Measurements from ENCODE around the gene CFAP46.

CFAP46 gene

GRCh38 chr10:132885451-132886210, 56.7 kb downstream of the CFAP46 start:
- H3K9ac ChIP-seq (ENCODE audit: low read depth, low read length, poor library complexity) = peak overlapping the region; percentile 60
- H2BK120ac ChIP-seq (ENCODE audit: low read depth, low read length) = peak overlapping the region; percentile 29
- peaks cover 0 to 1% of the 10 kb centered on the region in 2 donors for H3K4me1 ChIP-seq (ENCODE audit: control insufficient read depth in 2 of 2, insufficient read depth in 1 of 2, low read depth in 1 of 2, low read length in 2 of 2)
- no peaks in the 10 kb centered on the region for H3K36me3 ChIP-seq (replicated peaks in 1 of 2; ENCODE audit: control insufficient read depth in 2 of 2, insufficient read depth in 2 of 2, low read length in 2 of 2)
- no peak overlapping the region for H2BK12ac ChIP-seq (ENCODE audit: low read length)
- no peak overlapping the region for H2BK5ac ChIP-seq (ENCODE audit: low read length)
- no peak overlapping the region for H4K8ac ChIP-seq (ENCODE audit: low read depth, low read length)
- WGBS, 2 donors (ENCODE audit: extremely low coverage in 2 of 2, insufficient read length in 2 of 2, insufficient replicate concordance in 1 of 2) = no CpG with 5 or more reads among the region's 31 CpGs
- H3K14ac ChIP-seq (ENCODE audit: low read length) = no peak overlapping the region
- H3K4me3 ChIP-seq (ENCODE audit: low read length in 2 of 2) = no peak overlapping the region
- no peak overlapping the region for H2AFZ ChIP-seq (ENCODE audit: low read length)
- H3K27me3 ChIP-seq (ENCODE audit: control insufficient read depth in 3 of 3, insufficient read depth in 3 of 3, low read depth in 1 of 3, low read length in 3 of 3) = peaks cover 0 to 36% (median 0%) of the 10 kb centered on the region in 3 experiments
- no peak overlapping the region for H3K4ac ChIP-seq (ENCODE audit: low read length)
- no peak overlapping the region for H3K23ac ChIP-seq (ENCODE audit: low read depth, low read length, poor library complexity)
- peak overlapping the region; percentile 44 for H3K18ac ChIP-seq (ENCODE audit: low read length)
- no peaks in the 10 kb centered on the region for H3K9me3 ChIP-seq (replicated peaks in 1 of 2; ENCODE audit: control insufficient read depth in 2 of 2, insufficient read depth in 1 of 2, low read depth in 1 of 2, low read length in 2 of 2)
- H2BK15ac ChIP-seq (ENCODE audit: low read length) = no peak overlapping the region
- H4K91ac ChIP-seq (ENCODE audit: low read depth, low read length, poor library complexity) = peak overlapping the region; percentile 24
- H3K4me2 ChIP-seq (ENCODE audit: insufficient read depth, low read length, poor library complexity, severe bottlenecking) = no peak overlapping the region
- no peak for DNase-seq (ENCODE audit: low spot score)
- no peaks in the 10 kb centered on the region for H3K79me1 ChIP-seq (ENCODE audit: low read depth, low read length)
- H2AK5ac ChIP-seq (ENCODE audit: low read depth, low read length) = no peak overlapping the region
- H3K27ac ChIP-seq (replicated peaks; ENCODE audit: low read length) = no peak overlapping the region

GRCh38 chr10:132884691-132885271, 57.6 kb downstream of the CFAP46 start:
- Histone ChIP-seq H3K9ac (ENCODE audit: low read depth, low read length, poor library complexity) (no peak overlapping the region), H2BK120ac (ENCODE audit: low read depth, low read length) (no peak overlapping the region), H3K18ac (ENCODE audit: low read length) (peak overlapping the region; percentile 48), H2BK5ac (ENCODE audit: low read length) (no peak overlapping the region), H3K4me3 (ENCODE audit: low read length in 2 of 2) (peak overlapping the region in 1 of 2 donors; percentile 31), H3K79me1 (ENCODE audit: low read depth, low read length) (no peaks in the 10 kb centered on the region), H3K23ac (ENCODE audit: low read depth, low read length, poor library complexity) (no peak overlapping the region), H4K8ac (ENCODE audit: low read depth, low read length) (no peak overlapping the region), H3K4me2 (ENCODE audit: insufficient read depth, low read length, poor library complexity, severe bottlenecking) (no peak overlapping the region), H3K9me3 (replicated peaks in 1 of 2; ENCODE audit: control insufficient read depth in 2 of 2, insufficient read depth in 1 of 2, low read depth in 1 of 2, low read length in 2 of 2) (no peaks in the 10 kb centered on the region), H3K14ac (ENCODE audit: low read length) (no peak overlapping the region), H2AK5ac (ENCODE audit: low read depth, low read length) (peak overlapping the region; percentile 61), H2AFZ (ENCODE audit: low read length) (no peak overlapping the region), H3K4me1 (ENCODE audit: control insufficient read depth in 2 of 2, insufficient read depth in 1 of 2, low read depth in 1 of 2, low read length in 2 of 2) (peaks cover 0 to 1% of the 10 kb centered on the region in 2 donors), H3K4ac (ENCODE audit: low read length) (peak overlapping the region; percentile 53), H3K27ac (replicated peaks; ENCODE audit: low read length) (no peak overlapping the region), H2BK12ac (ENCODE audit: low read length) (no peak overlapping the region), H3K36me3 (replicated peaks in 1 of 2; ENCODE audit: control insufficient read depth in 2 of 2, insufficient read depth in 2 of 2, low read length in 2 of 2) (no peaks in the 10 kb centered on the region), H2BK15ac (ENCODE audit: low read length) (no peak overlapping the region), H4K91ac (ENCODE audit: low read depth, low read length, poor library complexity) (no peak overlapping the region), H3K27me3 (ENCODE audit: control insufficient read depth in 3 of 3, insufficient read depth in 3 of 3, low read depth in 1 of 3, low read length in 3 of 3) (peaks cover 0 to 29% (median 0%) of the 10 kb centered on the region in 3 experiments)
- WGBS, 2 donors (ENCODE audit: extremely low coverage in 2 of 2, insufficient read length in 2 of 2, insufficient replicate concordance in 1 of 2) = no CpG with 5 or more reads among the region's 28 CpGs
- no peak for DNase-seq (ENCODE audit: low spot score)

GRCh38 chr10:132884041-132884440, 58.3 kb downstream of the CFAP46 start:
- no peak overlapping the region for H2AK5ac ChIP-seq (ENCODE audit: low read depth, low read length)
- H3K79me1 ChIP-seq (ENCODE audit: low read depth, low read length) = no peaks in the 10 kb centered on the region
- DNase-seq (ENCODE audit: low spot score) = no peak

GRCh38 chr10:132883391-132883881, 58.9 kb downstream of the CFAP46 start:
- DNase-seq (ENCODE audit: low spot score) = no peak

More at GRCh38 chr10:132884041-132884440, 58.3 kb downstream of the CFAP46 start:
- no peak overlapping the region for H2BK5ac ChIP-seq (ENCODE audit: low read length)
- H4K8ac ChIP-seq (ENCODE audit: low read depth, low read length) = no peak overlapping the region
- H2AFZ ChIP-seq (ENCODE audit: low read length) = no peak overlapping the region
- no peak overlapping the region for H4K91ac ChIP-seq (ENCODE audit: low read depth, low read length, poor library complexity)
- H3K27me3 ChIP-seq (ENCODE audit: control insufficient read depth in 3 of 3, insufficient read depth in 3 of 3, low read depth in 1 of 3, low read length in 3 of 3) = peaks cover 0 to 29% (median 0%) of the 10 kb centered on the region in 3 experiments
- no peak overlapping the region for H2BK15ac ChIP-seq (ENCODE audit: low read length)
- no peak overlapping the region for H3K9ac ChIP-seq (ENCODE audit: low read depth, low read length, poor library complexity)
- H2BK12ac ChIP-seq (ENCODE audit: low read length) = peak overlapping the region; percentile 22
- no peaks in the 10 kb centered on the region for H3K9me3 ChIP-seq (replicated peaks in 1 of 2; ENCODE audit: control insufficient read depth in 2 of 2, insufficient read depth in 1 of 2, low read depth in 1 of 2, low read length in 2 of 2)
- no peak overlapping the region for H2BK120ac ChIP-seq (ENCODE audit: low read depth, low read length)
- WGBS, 2 donors (ENCODE audit: extremely low coverage in 2 of 2, insufficient read length in 2 of 2, insufficient replicate concordance in 1 of 2) = no CpG with 5 or more reads among the region's 18 CpGs
- no peak overlapping the region for H3K14ac ChIP-seq (ENCODE audit: low read length)
- H3K27ac ChIP-seq (replicated peaks; ENCODE audit: low read length) = no peak overlapping the region
- no peak overlapping the region for H3K23ac ChIP-seq (ENCODE audit: low read depth, low read length, poor library complexity)
- no peaks in the 10 kb centered on the region for H3K36me3 ChIP-seq (replicated peaks in 1 of 2; ENCODE audit: control insufficient read depth in 2 of 2, insufficient read depth in 2 of 2, low read length in 2 of 2)
- no peak overlapping the region for H3K4me2 ChIP-seq (ENCODE audit: insufficient read depth, low read length, poor library complexity, severe bottlenecking)
- no peak overlapping the region for H3K18ac ChIP-seq (ENCODE audit: low read length)
- no peak overlapping the region for H3K4me3 ChIP-seq (ENCODE audit: low read length in 2 of 2)
- peaks cover 0 to 5% of the 10 kb centered on the region in 2 donors for H3K4me1 ChIP-seq (ENCODE audit: control insufficient read depth in 2 of 2, insufficient read depth in 1 of 2, low read depth in 1 of 2, low read length in 2 of 2)
- no peak overlapping the region for H3K4ac ChIP-seq (ENCODE audit: low read length)

More at GRCh38 chr10:132883391-132883881, 58.9 kb downstream of the CFAP46 start:
- WGBS, 2 donors (ENCODE audit: extremely low coverage in 2 of 2, insufficient read length in 2 of 2, insufficient replicate concordance in 1 of 2) = no CpG with 5 or more reads among the region's 20 CpGs
- peaks cover 4% of the 10 kb centered on the region for H3K79me1 ChIP-seq (ENCODE audit: low read depth, low read length)
- no peak overlapping the region for H2BK15ac ChIP-seq (ENCODE audit: low read length)
- H3K4me1 ChIP-seq (ENCODE audit: control insufficient read depth in 2 of 2, insufficient read depth in 1 of 2, low read depth in 1 of 2, low read length in 2 of 2) = peaks cover 0 to 5% of the 10 kb centered on the region in 2 donors
- H3K27me3 ChIP-seq (ENCODE audit: control insufficient read depth in 3 of 3, insufficient read depth in 3 of 3, low read depth in 1 of 3, low read length in 3 of 3) = peaks cover 0 to 29% (median 0%) of the 10 kb centered on the region in 3 experiments
- no peak overlapping the region for H3K4me2 ChIP-seq (ENCODE audit: insufficient read depth, low read length, poor library complexity, severe bottlenecking)
- no peak overlapping the region for H3K9ac ChIP-seq (ENCODE audit: low read depth, low read length, poor library complexity)
- H3K9me3 ChIP-seq (replicated peaks in 1 of 2; ENCODE audit: control insufficient read depth in 2 of 2, insufficient read depth in 1 of 2, low read depth in 1 of 2, low read length in 2 of 2) = no peaks in the 10 kb centered on the region
- no peak overlapping the region for H2BK120ac ChIP-seq (ENCODE audit: low read depth, low read length)
- H3K27ac ChIP-seq (replicated peaks; ENCODE audit: low read length) = no peak overlapping the region
- no peak overlapping the region for H2BK12ac ChIP-seq (ENCODE audit: low read length)
- no peak overlapping the region for H4K91ac ChIP-seq (ENCODE audit: low read depth, low read length, poor library complexity)
- H2AFZ ChIP-seq (ENCODE audit: low read length) = no peak overlapping the region
- H2AK5ac ChIP-seq (ENCODE audit: low read depth, low read length) = no peak overlapping the region
- H3K36me3 ChIP-seq (replicated peaks in 1 of 2; ENCODE audit: control insufficient read depth in 2 of 2, insufficient read depth in 2 of 2, low read length in 2 of 2) = no peaks in the 10 kb centered on the region
- no peak overlapping the region for H4K8ac ChIP-seq (ENCODE audit: low read depth, low read length)
- no peak overlapping the region for H3K23ac ChIP-seq (ENCODE audit: low read depth, low read length, poor library complexity)
- no peak overlapping the region for H3K18ac ChIP-seq (ENCODE audit: low read length)
- peak overlapping the region in 1 of 2 donors; percentile 2 for H3K4me3 ChIP-seq (ENCODE audit: low read length in 2 of 2)
- no peak overlapping the region for H3K4ac ChIP-seq (ENCODE audit: low read length)
- no peak overlapping the region for H2BK5ac ChIP-seq (ENCODE audit: low read length)
- H3K14ac ChIP-seq (ENCODE audit: low read length) = no peak overlapping the region

Data from neuronal stem cell (in vitro differentiated cells).